ENCODE data around the gene MDGA2. TPM values are rescaled to one million over a fixed set of nuclear protein-coding genes. Genes with fewer than 3 reads are reported as not detected.

The MDGA2 gene
- total RNA-seq, 1 experiment from 2014 or later: not detected

GRCh38 chr14:47526591-47527244, 148.7 kb downstream of the MDGA2 start (continued):
- TF ChIP-seq EZH2 (IDR thresholded peaks at IDR 0.05): no peak
- TF ChIP-seq POLR2A (IDR thresholded peaks at IDR 0.05; ENCODE audit: borderline replicate concordance, extremely low read depth, insufficient read depth, insufficient read length): no peak

- H3K27me3 ChIP-seq (ENCODE audit: insufficient read depth, low read length): no peaks in the 10 kb centered on the region
- no peaks in the 10 kb centered on the region for H3K79me2 ChIP-seq (ENCODE audit: insufficient read depth, low read length)
- no peaks in the 10 kb centered on the region for H3K4me1 ChIP-seq (ENCODE audit: control insufficient read depth in 1 of 2, insufficient read depth in 2 of 2, low read length in 2 of 2)
- BruUV-seq (replicated peaks): no TSS peak
- H3K27ac ChIP-seq (ENCODE audit: low read depth, low read length): no peak overlapping the region
- RAD21 ChIA-PET (ENCODE audit: low non-redundant PET in 1 of 2, low total read pairs in 2 of 2, uncharacterized antibody in 2 of 2, unreplicated experiment in 2 of 2): no interaction called here
- ATAC-seq: no peak
- no peak overlapping the region for H3K4me2 ChIP-seq (ENCODE audit: low read length)
- H3K4me3 ChIP-seq (replicated peaks in 1 of 2; ENCODE audit: low read depth in 1 of 2, low read length in 2 of 2): no peak overlapping the region
- H3K9ac ChIP-seq (ENCODE audit: low read length): no peak overlapping the region
- intact Hi-C loops (cut with micrococcal nuclease): no loop called here
- H4K20me1 ChIP-seq (ENCODE audit: insufficient read depth): no peaks in the 10 kb centered on the region
- DNase-seq (ENCODE audit: low read depth, low spot score): no peak
- POLR2A ChIA-PET: no interaction called here
- no peaks in the 10 kb centered on the region for H3K36me3 ChIP-seq (ENCODE audit: control insufficient read depth in 1 of 2, insufficient read depth in 2 of 2, low read length in 2 of 2)
- H3K9me3 ChIP-seq (ENCODE audit: control insufficient read depth in 1 of 2, insufficient read depth in 1 of 2, low read depth in 1 of 2, low read length in 2 of 2): 0 out of 4 replicates have a peak, but pooled peaks cover 0 to under 1% of the 10 kb centered on the region in 2 experiments
- CTCF ChIA-PET: no interaction called here
- H3K9me2 ChIP-seq (ENCODE audit: insufficient read depth): no peaks in the 10 kb centered on the region
- TF ChIP-seq ZFX (IDR thresholded peaks at IDR 0.05): no peak
- no peak for TF ChIP-seq MAX (IDR thresholded peaks at IDR 0.05)
- H2AFZ ChIP-seq (ENCODE audit: low read depth, low read length, poor library complexity, severe bottlenecking): no peak overlapping the region
These were observed 150.9 kb downstream of the MDGA2 start for GRCh38 chr14:47524524-47524923.

GRCh38 chr14:47520382-47520781, 155.0 kb downstream of the MDGA2 start:
- Histone ChIP-seq H3K4me1 (ENCODE audit: control insufficient read depth in 1 of 2, insufficient read depth in 2 of 2, low read length in 2 of 2) (no peaks in the 10 kb centered on the region), H2AFZ (ENCODE audit: low read depth, low read length, poor library complexity, severe bottlenecking) (no peak overlapping the region), H3K9me3 (ENCODE audit: control insufficient read depth in 1 of 2, insufficient read depth in 1 of 2, low read depth in 1 of 2, low read length in 2 of 2) (no peaks in the 10 kb centered on the region), H3K79me2 (ENCODE audit: insufficient read depth, low read length) (no peaks in the 10 kb centered on the region), H3K36me3 (ENCODE audit: control insufficient read depth in 1 of 2, insufficient read depth in 2 of 2, low read length in 2 of 2) (no peaks in the 10 kb centered on the region), H4K20me1 (ENCODE audit: insufficient read depth) (no peaks in the 10 kb centered on the region), H3K9me2 (ENCODE audit: insufficient read depth) (no peaks in the 10 kb centered on the region), H3K27me3 (ENCODE audit: insufficient read depth, low read length) (no peaks in the 10 kb centered on the region), H3K27ac (ENCODE audit: low read depth, low read length) (no peak overlapping the region), H3K9ac (ENCODE audit: low read length) (no peak overlapping the region), H3K4me2 (ENCODE audit: low read length) (no peak overlapping the region), H3K4me3 (replicated peaks in 1 of 2; ENCODE audit: low read depth in 1 of 2, low read length in 2 of 2) (no peak overlapping the region)
- intact Hi-C loops (cut with micrococcal nuclease): no loop called here
- ATAC-seq (no peak), DNase-seq (ENCODE audit: low read depth, low spot score) (no peak)
- BruUV-seq (replicated peaks): no TSS peak
- CTCF ChIA-PET: no interaction called here
- RAD21 ChIA-PET (ENCODE audit: low non-redundant PET in 1 of 2, low total read pairs in 2 of 2, uncharacterized antibody in 2 of 2, unreplicated experiment in 2 of 2): no interaction called here
- POLR2A ChIA-PET: no interaction called here
- TF ChIP-seq POLR2A (IDR thresholded peaks at IDR 0.05; ENCODE audit: borderline replicate concordance, extremely low read depth, insufficient read depth, insufficient read length) (no peak), MAX (IDR thresholded peaks at IDR 0.05) (no peak), RAD21 (IDR thresholded peaks at IDR 0.05; ENCODE audit: low read depth) (no peak), FOSL1 (IDR thresholded peaks at IDR 0.05; ENCODE audit: low read depth) (no peak), POLR2AphosphoS5 (IDR thresholded peaks at IDR 0.05; ENCODE audit: low read depth, low read length) (no peak), ELF1 (IDR thresholded peaks at IDR 0.05; ENCODE audit: borderline replicate concordance, low read depth) (no peak), YY1 (IDR thresholded peaks at IDR 0.05; ENCODE audit: extremely low read depth, insufficient replicate concordance, low read depth, low read length) (no peak), CTCF (IDR thresholded peaks at IDR 0.05 in 2 of 3, conservative IDR thresholded peaks at IDR 0.05 in 1 of 3; ENCODE audit: borderline replicate concordance in 1 of 3, insufficient read depth in 1 of 3, low read depth in 2 of 3, low read length in 2 of 3) (no peak), JUND (IDR thresholded peaks at IDR 0.05) (no peak), SIN3A (IDR thresholded peaks at IDR 0.05; ENCODE audit: low read depth) (no peak), ATF3 (IDR thresholded peaks at IDR 0.05) (no peak), EZH2 (IDR thresholded peaks at IDR 0.05) (no peak), SRF (IDR thresholded peaks at IDR 0.05; ENCODE audit: low read depth) (no peak), EGR1 (IDR thresholded peaks at IDR 0.05; ENCODE audit: low read depth) (no peak), ZFX (IDR thresholded peaks at IDR 0.05) (no peak), CEBPB (IDR thresholded peaks at IDR 0.05; ENCODE audit: low read depth) (no peak), TCF7L2 (IDR thresholded peaks at IDR 0.05; ENCODE audit: borderline replicate concordance, extremely low read depth, insufficient read depth, insufficient read length) (no peak)
